HepG2 (cell line): ENCODE measurements around the gene CNR2. TPM values are rescaled to one million over a fixed set of nuclear protein-coding genes. Genes with fewer than 3 reads are reported as not detected.

Experiments used
- AKNA ChIP-seq: sonication (generic); formaldehyde crosslinking; IDR thresholded peaks from 2 replicates; pipeline ENCODE4 v1.4.0; 2020; ENCODE audit warnings: missing genetic modification reagents, borderline replicate concordance
- BCLAF1 ChIP-seq: fragments of 450-650 bp; IDR thresholded peaks from 2 replicates; pipeline ENCODE4 v1.6.1; 2017; ENCODE audit warnings: mild to moderate bottlenecking
- CSRNP1 ChIP-seq: sonication (generic); formaldehyde crosslinking; IDR thresholded peaks from 2 replicates; pipeline ENCODE4 v1.8.1; 2023; ENCODE audit warnings: mild to moderate bottlenecking, missing genetic modification reagents
- FOXK2 ChIP-seq: fragments of 450-650 bp; IDR thresholded peaks from 2 replicates; pipeline ENCODE4 v1.6.1; 2016
- NFYB ChIP-seq: sonication (generic); formaldehyde crosslinking; IDR thresholded peaks from 2 replicates; pipeline ENCODE4 v1.4.0; 2020; ENCODE audit warnings: missing genetic modification reagents
- PRMT3 ChIP-seq: sonication (generic); formaldehyde crosslinking; IDR thresholded peaks from 2 replicates; pipeline ENCODE4 v1.8.1; 2022; ENCODE audit warnings: low read depth, mild to moderate bottlenecking, moderate library complexity, missing genetic modification reagents, borderline replicate concordance
- SMAD3 ChIP-seq: sonication (generic); formaldehyde crosslinking; IDR thresholded peaks from 2 replicates; pipeline ENCODE4 v1.4.0; 2020; ENCODE audit warnings: missing genetic modification reagents
- SNRNP70 ChIP-seq: fragments of 200-400 bp; formaldehyde crosslinking; IDR thresholded peaks from 2 replicates; pipeline ENCODE4 v1.6.1; 2017; ENCODE audit warnings: mild to moderate bottlenecking, low read depth, low read length, moderate library complexity
- TARDBP ChIP-seq: sonication (generic); formaldehyde crosslinking; IDR thresholded peaks from 2 replicates; pipeline ENCODE4 v1.8.0; 2022; ENCODE audit warnings: mild to moderate bottlenecking, missing genetic modification reagents
- TEAD2 ChIP-seq: sonication (generic); formaldehyde crosslinking; IDR thresholded peaks from 2 replicates; pipeline ENCODE4 v1.9.0; 2021; ENCODE audit warnings: missing genetic modification reagents
- ZBTB42 ChIP-seq: sonication (generic); formaldehyde crosslinking; IDR thresholded peaks from 2 replicates; pipeline ENCODE4 v1.5.0; 2020; ENCODE audit warnings: mild to moderate bottlenecking, missing genetic modification reagents
- ZBTB8A ChIP-seq: sonication (generic); formaldehyde crosslinking; IDR thresholded peaks from 2 replicates; pipeline ENCODE4 v1.4.0; 2020; ENCODE audit warnings: mild to moderate bottlenecking, low read depth, missing genetic modification reagents, borderline replicate concordance
- ZFP37 ChIP-seq: sonication (generic); formaldehyde crosslinking; IDR thresholded peaks from 2 replicates; pipeline ENCODE4 v1.4.0; 2020; ENCODE audit warnings: missing genetic modification reagents, borderline replicate concordance
- ZNF136 ChIP-seq: sonication (generic); formaldehyde crosslinking; IDR thresholded peaks from 2 replicates; pipeline ENCODE4 v1.8.1; 2022; ENCODE audit warnings: low read depth, mild to moderate bottlenecking, moderate library complexity, missing genetic modification reagents
- ZNF24 ChIP-seq: fragments of 450-650 bp; IDR thresholded peaks from 2 replicates; pipeline ENCODE4 v1.6.1; 2017; ENCODE audit warnings: antibody characterized with exemption, mild to moderate bottlenecking
- ZNF264 ChIP-seq: sonication (generic); formaldehyde crosslinking; IDR thresholded peaks from 2 replicates; pipeline ENCODE4 v1.4.0; 2020; ENCODE audit warnings: missing genetic modification reagents
- ZNF546 ChIP-seq: sonication (generic); formaldehyde crosslinking; conservative IDR thresholded peaks from 2 replicates; pipeline ENCODE4 v1.8.1; 2023; ENCODE audit warnings: mild to moderate bottlenecking, missing genetic modification reagents
- ZNF580 ChIP-seq: IDR thresholded peaks from 2 replicates; pipeline ENCODE4 v1.6.1; 2016; ENCODE audit warnings: low read depth, borderline replicate concordance
- ZUFSP ChIP-seq: sonication (generic); formaldehyde crosslinking; IDR thresholded peaks from 2 replicates; pipeline ENCODE4 v1.9.0; 2021; ENCODE audit warnings: missing genetic modification reagents, mild to moderate bottlenecking, borderline replicate concordance
- polyA plus RNA-seq, 8 experiments: library from polyadenylated mRNA; depleted of rRNA in 3 of 8; stranded (reverse) in 7 of 8; unstranded in 1 of 8; fragments of >200 nt; fragmentation: Illumina TruSeq in 4 of 8; extraction: Trizol in 4 of 8; gene quantifications; 2 replicates each; pipeline versions ENCODE4 v1.2.1 to v1.2.3, GENCODE V29; 2011 to 2016; ENCODE audit warnings: low read depth in 4 of 8, missing spikeins in 1 of 8, mixed read lengths in 1 of 8; ENCODE audit not compliant: insufficient read depth in 1 of 8
- total RNA-seq, 5 experiments: library from RNA; depleted of rRNA; stranded (reverse); fragments of >200 nt; fragmentation: Illumina TruSeq; extraction: Trizol; gene quantifications; 2 replicates each; pipeline ENCODE4 v1.2.3, GENCODE V29; 2016; ENCODE audit warnings: low read depth in 1 of 5

The CNR2 gene
- total and polyA plus RNA-seq, 2 of the 13 experiments (the other 11 are each of a cell fraction or from before 2014, with no cell fraction given): not detected

GRCh38 chr1:23838401-23838866 lies 74.7 kb downstream of the CNR2 start (continued):
- TF ChIP-seq ZNF546 (no peak), SNRNP70 (no peak), ZBTB8A (no peak), AKNA (no peak), PRMT3 (CRISPR knock-in tag) (no peak), ZFP37 (no peak), NFYB (no peak), FOXK2 (no peak), ZNF24 (no peak), ZNF264 (CRISPR knock-in tag) (no peak), ZNF136 (CRISPR knock-in tag) (no peak), ZUFSP (no peak), CSRNP1 (CRISPR knock-in tag) (no peak), SMAD3 (CRISPR knock-in tag) (no peak), BCLAF1 (no peak), TARDBP (CRISPR knock-in tag) (no peak), ZBTB42 (CRISPR knock-in tag) (no peak), TEAD2 (CRISPR knock-in tag) (no peak), ZNF580 (CRISPR knock-in tag) (no peak)
